Hematopoietic multipotent progenitor cell treated with erythropoietin and hydrocortisone succinate and interleukin-3 and kit ligand, for 4 days (in vitro differentiated cells): ENCODE measurements around the gene HS6ST1.
A peak's percentile ranks its signal among the peaks of the same experiment; 100 is the strongest.

Experiments
- DNase-seq: peaks from one replicate; pipeline ENCODE4 v3.0.0-alpha.2; 2015

The HS6ST1 gene

DNA sequence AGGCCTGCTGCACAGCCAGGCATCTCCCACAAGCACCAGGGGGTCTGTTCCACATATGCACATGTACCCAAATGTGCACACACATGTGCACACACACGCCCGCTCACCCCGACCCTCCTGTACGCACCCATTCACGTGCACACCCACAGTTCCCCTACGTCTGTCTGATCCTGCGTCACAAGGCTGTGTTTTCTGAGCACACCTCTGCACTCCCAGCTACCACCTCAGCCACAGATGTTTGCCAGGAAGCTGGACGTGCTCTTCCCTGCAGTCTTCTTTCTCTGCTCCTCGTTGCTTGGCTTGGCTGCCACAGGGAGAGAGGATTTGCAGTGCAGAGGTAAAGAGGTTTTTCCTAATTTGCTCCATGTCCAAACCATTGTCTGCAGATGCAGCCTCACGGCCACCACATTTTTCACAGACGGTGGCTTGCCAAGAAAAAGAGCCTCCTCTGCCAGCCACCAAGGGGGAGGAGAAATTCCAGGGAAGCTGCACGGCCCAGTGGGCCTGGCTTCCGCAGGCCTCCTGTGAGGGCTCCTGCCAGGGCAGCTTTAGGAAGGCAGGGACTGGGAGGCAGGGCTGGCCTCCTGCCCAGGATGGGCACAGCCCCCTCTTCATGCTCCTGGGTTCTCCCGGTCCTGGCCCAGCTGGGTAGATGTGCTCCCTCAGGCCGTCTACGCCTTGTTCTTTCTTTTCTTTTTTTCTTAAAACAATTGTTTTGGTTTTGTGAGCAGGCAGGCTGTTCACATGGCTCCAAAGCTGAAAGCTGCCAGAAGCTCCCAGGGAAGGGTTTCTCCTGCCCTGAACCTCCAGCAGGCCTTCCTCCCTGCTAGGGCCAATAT lies 29.3 kb upstream of the HS6ST1 start:
- no peak for DNase-seq

DNA sequence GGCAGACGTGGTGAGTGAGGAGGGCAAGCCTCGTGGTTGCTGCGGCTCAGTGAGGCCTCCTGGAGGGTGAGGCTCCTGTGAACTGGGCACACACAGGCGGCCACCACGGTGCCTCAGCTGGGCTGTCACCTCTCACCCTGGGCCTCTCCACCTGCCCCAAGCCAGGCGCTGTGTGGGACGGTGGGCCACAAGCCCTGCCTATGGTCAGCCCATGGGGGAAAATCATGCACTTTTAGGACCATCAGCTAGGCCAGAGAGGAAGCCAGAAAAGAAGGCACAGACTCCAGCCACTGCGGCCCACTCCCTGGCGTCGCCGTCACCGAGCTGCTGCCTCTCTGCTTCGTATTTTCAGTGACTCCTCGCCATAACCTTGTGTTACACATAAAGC lies 28.5 kb upstream of the HS6ST1 start:
- no peak for DNase-seq

DNA sequence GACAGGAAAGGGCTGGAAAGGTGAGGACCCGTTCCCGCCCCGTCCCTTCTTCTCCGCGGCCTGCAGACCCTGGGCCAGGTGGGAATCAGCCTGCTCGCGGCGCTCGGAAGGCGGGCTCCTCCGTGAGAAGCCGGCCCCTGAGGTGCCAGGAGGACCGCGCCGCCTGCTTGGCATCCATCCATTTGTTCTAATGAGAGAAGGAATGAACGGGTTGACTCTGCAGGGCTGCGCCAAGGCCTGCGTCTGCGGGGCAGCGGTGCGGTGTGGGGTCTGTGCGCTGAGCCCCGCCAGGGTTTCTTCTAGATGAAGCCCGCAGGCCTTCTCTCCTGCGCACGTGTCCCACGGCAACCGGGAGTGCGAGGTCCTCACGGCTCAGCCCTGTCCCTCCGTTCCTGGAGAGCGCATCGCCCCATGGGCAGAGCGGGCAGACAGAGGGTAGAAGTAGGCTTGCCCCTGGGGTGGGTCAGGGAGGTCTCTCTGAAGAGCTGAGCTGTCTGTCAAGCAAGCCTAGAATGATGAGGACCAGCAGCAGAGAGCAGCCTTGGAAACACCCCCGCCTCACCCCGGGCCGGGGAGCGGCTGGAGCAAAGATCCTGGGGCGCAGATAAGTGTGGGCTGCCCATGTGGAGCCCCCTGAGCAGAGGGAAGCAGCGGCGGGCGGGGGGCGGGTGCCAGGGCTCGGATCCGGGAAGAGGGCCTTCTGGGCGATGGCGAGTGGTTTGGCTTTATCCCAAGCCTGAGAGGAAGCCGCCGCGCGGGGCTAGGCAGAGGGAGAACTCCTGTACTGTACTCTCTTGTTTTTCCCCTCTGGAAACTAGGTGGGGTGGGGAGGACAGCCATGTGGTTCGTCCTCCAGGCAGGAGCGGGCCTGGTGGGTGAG lies 27.9 kb upstream of the HS6ST1 start:
- peak; percentile 36 for DNase-seq

DNA sequence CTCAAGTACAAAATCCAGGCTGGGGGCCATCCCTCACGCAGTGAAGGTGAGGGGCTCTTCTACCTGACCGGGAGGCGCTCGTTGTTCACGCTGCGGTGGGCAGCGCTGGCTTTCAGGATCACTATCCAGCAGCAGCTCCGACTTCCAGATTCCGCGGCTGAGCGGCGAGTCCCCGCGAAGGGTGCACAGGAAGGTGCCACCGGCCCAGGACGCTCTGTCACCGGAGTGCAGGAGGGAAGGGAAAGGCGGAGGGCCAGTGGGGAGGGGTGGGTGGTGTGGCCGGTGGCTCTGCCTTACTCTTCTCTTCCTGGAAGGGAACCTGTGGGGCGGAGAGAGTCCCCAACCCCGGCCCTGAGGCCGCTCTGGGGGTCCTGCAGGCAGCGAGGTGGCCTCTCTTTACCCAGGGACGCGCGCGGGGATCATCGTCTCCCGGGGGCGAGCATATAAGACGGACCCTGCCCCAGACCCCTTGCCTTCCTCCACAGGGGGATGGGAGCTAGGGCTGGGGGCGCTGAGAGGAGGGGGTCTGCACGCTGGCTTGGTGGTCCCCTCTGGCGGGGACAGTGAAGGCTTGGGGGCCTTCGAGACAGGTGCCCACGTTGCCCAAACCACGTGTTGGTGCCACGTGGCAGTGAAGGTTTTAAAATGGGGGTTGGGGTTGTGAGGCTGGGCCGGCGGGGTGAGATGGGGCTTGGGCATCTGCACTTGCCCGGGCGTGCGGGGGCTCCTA lies 26.9 kb upstream of the HS6ST1 start:
- no peak for DNase-seq

DNA sequence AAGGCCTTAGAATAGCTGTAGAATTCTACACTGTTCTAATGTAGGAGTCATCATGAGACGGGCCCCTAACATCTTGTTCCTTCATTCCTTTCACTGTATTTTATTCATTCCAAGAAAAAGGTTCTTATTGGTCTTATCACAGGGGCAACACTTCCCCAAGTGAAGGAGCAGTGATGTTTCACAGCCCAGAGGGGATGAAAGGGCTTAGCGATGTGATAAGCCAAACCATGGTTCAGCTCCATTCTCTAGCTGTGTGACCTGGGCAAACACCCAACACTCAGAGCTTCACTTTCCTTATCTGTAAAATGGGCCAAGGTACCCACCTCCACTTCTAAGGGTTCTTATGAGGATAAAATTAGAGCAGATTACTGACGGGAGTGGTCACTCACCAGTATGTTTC lies 25.4 kb upstream of the HS6ST1 start:
- peak; percentile 77 for DNase-seq

DNA sequence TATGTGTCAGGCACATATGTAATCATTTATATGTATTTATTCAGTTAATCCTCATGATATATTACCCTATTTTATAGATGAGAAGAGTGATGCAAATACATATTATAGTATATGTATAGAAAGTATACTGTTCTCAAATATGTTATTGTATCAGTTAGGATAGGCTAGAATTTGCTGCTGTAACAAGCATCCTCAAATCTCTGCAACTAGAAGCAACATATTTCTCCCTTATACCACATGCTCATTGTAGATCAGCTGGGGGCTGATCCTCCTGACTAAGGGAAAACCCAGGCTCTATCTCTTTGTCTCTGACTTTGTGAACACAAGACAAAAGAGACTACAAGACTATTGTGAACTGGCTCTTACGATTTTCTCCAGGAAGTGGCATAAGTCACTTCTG lies 24.8 kb upstream of the HS6ST1 start:
- DNase-seq: peak; percentile 35

DNA sequence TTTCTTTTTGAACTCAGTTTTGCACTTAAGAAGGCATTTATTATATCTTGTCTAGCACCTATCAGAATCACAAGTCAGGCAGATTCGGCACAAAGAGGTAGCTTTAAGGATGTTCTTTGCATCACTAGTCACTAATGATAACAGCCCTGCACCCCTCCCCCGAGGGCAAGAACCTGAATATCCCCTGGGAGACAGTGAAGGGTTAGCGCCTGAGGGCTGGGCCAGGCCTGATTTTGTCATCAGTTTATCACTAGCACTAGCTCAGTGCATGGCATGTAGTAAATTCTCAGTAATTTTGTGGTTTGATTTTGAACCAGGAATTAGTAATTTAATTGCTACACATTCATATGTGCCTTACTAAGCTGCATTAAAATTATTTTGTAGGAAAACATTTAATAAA lies 23.9 kb upstream of the HS6ST1 start:
- DNase-seq: no peak

DNA sequence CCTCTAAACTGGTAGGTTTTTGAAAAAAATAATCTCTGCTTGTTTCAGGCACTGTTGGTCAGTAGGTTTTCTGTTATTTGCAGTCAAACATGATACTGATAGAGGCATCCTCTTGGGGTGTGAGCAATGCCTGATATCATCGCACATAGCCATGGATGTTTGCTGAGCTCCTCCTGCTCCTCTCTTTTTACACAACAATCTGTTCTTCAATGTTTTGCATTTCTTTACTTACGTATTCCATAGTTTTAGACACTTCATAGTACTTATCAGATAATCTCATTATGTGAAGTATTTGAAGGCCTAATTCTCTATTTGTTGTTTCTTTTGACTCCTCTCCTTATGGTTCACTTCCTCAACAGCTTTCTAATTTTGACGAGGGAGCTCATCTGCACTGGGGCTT lies 23.0 kb upstream of the HS6ST1 start:
- no peak for DNase-seq

DNA sequence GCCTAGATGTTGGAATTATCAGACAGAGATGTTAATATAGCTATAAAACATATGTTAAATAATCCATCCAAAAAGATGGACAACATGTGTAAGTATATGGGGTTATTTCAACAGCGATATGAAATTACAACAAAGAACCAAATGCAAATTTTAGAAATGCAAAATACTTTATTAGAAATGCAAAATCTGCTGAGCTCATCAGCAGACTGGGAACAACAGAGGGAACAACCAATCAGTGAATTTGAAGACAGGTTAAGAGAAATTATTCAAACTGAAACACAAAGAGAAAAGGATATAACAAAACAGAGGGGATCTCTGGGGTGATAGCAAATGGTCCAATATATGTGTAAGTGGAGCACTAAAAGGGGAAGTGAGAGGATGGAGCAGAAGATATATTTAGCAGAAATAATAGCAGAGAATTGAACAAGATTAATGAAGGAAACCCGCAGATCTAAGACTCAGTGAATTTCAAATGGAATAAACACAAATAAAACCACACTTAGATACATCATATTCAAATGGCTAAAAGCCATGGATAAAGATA lies 13.5 kb upstream of the HS6ST1 start:
- DNase-seq: no peak

DNA sequence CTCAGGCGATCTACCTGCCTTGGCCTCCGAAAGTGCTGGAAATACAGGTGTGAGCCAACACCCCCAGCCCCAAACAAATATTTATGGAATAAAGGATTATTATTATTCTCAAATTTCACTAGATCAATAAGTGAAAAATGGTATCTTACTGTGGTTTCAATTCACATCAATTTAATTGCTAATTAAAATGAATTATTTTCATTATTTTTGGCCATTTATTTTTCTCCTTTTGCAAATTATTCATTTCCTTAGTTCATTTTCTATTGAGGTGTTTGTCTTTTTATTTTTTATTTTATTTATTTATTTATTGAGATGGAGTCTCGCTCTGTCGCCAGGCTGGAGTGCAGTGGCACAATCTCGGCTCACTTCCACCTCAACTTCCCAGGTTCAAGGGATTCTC lies 11.9 kb upstream of the HS6ST1 start:
- no peak for DNase-seq

DNA sequence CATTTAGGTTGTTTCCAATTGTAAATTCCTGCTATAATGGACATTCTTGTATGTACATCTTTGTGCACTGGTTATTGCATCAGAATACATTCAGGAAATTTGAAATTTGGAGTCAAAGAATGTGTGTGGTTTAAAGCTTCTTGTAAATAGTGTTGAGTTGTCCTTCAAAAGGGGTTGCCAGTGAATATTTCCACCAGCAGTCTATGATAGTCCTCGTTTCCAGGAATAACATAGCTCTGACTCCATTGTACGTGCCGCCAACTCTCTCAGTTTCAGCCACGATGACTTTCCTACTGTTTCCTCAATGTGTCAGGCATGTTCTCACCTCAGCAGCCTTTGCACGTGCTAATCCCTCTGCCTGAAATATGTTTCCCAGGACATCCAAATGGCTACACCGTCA lies 10.9 kb upstream of the HS6ST1 start:
- DNase-seq: no peak

DNA sequence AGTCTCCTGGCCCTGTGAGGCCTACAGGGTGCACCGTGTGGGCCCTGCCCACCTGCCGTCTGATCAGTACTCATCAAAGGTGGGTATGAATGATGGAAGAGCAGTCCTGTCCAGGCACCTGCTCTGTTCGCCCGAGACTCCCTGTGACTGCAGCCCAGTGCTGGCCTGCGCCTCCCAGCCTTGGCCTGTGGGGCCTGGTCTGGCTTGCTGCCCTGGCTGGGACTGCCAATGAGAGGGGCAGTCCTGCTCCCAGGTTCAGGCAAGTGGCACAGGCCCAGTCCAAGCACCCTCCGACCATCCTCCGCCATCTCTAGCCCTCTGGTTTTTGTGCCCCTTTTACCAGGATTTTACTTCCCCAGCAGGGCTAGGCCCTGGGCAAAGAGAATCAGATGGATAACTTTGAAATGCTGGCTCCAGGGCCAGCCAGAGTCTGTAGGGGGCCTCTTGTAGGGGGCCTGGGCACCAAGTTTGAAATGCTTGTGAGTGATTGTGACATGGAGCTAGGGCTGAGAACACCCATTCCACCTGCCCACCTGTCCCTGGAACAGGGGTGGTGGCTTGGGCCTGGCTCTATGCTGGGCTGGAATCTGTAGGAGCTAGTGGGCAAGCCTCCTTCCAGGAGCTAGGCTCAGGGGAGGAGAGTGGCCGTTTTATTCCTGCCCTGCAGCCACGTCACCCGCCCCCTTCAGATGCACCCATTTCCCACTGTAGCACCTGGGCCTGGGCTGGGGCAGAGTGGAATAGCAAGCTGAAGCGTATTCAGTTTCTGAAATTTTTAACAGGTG lies 8.7 kb upstream of the HS6ST1 start:
- no peak for DNase-seq

DNA sequence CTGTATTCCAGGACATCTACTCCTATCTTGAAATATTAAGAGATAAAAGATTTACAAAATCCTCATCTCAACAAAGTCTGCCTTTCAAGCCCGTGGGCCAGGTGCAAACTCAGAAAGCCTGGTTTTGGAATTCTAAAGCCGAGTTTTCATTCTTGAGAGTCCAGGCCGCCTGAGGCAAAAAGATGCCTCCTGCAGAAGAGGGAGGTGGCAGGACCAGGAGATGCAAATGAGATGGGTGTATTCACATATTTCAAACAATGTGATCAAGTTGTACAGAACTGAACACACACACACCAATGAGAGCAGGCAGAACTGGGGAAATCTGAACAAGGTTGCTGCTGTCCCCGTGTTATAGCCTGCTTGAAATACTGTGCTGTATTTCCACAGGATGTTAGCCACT lies 7.7 kb upstream of the HS6ST1 start:
- DNase-seq: no peak

DNA sequence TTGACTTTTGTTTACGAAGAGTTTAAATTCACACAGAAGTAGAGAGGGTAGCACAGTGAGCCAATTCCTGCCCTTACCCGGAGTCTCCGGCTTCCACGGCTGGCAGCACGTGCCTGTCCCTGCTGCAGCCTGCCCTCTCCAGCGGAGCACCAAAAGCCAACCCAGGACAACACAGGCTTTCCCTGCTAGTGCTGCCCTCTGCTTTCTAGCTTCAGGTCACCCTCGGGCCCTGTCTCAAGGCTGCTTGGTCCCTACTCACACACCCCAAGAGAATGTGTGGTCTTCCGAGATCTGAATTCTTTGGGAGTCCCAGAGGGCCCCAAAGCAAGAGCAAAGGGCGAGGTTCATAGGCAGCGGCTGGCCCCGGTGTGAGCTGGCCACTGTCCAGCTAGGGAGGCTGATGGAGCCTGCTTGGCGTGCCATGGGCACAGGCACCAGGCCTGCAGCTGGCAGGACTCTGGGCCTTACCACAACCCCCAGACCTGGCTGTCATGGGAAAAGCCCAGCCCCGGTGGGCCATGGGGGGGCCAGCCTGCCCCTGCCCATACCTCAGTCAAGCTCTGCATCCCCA lies 7.0 kb upstream of the HS6ST1 start:
- no peak for DNase-seq

DNA sequence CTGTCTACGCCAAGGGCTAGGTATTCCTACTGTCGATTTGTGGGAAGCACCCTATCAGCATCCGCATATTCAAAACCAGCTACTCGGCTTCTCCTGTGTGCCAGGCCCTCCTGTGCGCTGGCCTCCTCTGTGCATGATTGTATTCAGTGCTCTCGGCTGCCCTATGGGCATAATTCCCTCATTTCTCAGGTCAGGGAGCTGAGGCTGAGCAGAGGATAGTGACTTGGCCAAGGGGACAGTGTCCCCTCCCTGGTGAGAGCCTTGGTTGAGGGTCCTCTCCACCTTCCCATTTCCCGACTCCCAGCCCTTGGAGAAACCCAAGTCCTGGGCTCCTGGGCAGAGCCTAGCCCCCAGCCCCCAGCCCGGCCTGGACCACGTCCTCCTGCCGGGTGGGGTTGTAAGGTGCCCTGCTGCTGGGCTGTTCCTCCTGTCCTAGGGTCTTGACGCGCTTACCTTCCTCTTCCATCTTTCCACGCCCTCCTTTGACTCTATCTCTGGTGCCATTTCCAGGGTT lies 6.3 kb upstream of the HS6ST1 start:
- DNase-seq: no peak

DNA sequence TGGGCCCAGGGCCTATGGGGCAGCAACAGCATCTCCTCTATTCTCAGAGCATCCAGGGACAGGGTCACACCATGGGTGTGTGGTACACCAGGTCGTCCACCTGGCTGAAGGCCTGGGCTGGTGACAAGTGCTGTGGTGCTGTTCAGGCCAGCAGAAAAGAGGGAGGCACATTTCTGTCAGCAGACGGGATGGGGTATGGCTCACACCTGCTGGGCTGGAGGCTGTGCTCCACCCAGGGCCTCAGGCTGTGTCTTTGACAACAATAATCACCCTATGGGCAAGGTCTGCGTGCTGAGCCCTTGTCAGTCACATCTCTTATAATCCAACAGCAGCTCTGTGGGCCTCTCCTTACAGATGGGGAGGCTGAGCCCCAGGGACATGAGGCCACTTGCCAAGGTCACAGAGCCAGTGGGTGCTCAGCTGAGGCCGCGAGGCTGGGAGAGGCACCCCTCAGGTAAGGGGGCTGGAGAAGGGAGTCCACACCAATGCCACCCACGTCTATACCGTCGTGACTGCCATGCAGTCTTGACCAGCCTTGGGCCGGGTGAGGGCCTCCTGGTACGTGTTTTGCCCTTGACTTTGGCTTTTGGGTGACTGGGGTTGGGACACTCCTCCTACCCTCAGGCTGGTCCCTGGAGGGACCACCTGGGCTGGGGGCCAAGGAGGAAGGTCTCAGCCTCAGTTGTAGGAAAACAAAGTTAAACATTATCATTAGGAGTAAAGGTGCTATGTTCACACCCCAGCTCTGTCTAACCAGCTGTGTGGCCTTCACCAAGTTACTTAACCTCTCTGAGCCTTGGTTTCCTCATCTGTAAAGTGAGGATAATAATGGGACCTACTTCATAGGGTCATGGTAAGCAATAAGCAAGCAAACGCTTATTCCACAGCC lies 5.6 kb upstream of the HS6ST1 start:
- DNase-seq: no peak

DNA sequence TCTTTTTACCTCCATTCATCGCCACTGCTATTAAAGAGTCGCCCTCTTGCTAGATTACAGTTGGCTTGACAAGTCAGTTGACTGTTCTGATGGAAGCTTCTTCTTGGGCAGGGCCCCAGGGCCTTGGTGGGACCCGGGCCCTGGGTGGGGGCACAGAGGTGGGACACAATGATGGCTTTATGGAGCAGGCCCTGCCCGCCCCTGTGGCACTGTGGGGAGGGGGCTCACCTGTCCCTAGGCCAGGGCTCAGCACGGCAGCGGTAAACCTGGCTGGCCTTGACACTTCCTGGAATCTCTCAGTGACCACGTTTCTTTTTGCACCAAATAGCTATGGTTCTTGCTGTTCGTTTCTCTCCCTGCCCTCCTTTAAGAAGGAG lies 4.9 kb upstream of the HS6ST1 start:
- no peak for DNase-seq

DNA sequence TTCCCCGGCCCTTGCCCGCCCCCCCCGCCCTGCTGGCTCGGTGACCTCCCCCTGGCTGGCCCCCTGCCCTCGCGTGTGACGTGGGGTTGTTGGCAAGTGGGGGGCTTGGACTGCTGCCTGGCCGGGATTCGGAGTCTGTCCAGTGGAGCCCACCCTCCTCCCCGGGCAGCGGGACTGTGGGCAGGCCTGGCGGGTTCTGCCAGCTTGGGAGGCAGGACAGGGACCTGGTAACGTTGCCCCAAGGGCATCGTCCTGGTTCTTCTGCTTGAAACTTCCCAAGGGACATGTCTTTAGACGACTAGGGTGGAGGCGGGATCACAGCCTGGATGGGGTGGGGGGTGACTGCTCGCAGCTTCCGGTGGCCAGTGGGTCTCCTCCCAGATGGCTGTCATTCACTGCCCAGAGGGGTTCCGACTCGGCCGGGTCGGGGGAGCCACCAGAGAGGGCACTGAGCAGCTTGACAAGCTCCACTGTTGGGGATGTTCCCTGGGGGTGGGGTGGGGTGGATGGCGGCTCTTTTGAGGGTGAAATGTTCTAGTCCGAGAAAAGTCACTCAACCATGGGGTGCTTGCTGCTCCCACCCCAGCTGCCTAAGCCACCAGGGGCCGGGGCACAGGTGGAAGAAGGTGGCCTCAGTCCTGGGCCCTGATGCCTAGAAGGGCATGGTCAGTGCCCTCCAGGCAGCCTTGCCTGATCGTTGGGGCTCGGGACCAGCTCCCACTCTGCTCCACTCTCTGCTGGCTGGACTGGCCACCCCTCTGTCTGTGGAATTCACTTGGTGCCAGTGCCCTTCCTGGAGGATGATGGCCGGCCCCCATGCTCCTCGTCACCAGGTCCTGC lies 4.3 kb upstream of the HS6ST1 start:
- DNase-seq: no peak

DNA sequence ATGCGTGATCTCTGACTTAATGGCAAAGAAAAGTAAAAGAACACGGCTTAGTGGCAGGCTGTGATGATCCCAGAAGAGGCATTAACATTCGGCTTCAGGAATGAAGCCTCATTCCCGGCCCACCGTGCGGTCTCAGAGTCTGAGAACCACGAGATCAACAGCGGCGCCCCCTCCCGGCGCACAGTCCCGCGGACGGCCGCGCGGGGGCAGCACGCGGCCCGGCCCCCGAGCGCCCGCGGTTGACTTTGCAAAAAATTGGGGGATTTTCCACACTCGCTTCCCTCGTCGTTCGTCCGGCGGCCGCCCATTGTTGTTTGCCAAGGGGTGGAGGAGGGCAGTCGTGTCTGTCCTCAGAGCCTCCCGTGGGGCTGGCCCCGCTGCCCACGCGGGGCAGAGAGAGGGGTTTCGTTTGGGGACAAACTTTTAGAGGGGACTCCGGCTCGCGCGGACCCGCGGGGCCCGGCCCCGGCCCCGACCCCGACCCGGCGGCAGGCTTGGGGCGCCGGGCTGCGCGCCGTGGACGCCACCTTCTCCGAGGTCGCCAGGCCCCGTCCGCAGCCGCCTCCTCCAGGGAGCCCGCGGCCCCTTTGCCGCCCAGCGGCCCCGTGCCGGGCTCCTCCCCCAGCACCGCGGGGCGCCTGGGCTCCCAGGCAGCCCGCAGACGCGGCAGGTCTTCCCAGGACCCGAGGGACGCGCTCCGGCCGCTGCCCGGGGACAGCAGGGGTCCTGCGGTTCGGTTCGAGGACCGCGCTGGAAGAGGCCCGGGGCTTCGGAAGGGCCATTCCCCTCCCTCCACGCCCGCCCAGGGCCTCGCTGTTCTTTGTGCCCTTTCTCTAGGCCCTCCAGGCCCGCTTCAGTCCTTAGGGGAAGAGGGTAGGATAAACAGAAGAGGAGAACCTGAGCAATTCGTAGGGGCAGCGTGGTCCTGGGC lies 3.4 kb upstream of the HS6ST1 start:
- peak; percentile 91 for DNase-seq
